CD4-positive, alpha-beta T cell treated with Interleukin-2 at 100 ng/mL for 4 hours (primary cell): ENCODE data around the gene ASCC3.

Experiments used
- DNase-seq: peaks from one replicate; pipeline ENCODE4 v3.0.0-alpha.2; 2020; ENCODE audit warnings: low spot score

ASCC3 gene

GRCh38 chr6:100592929-100593328 is 288.2 kb downstream of the ASCC3 start:
- DNase-seq = no peak

- no peak for DNase-seq
Measured at GRCh38 chr6:100577425-100577824, 303.7 kb downstream of the ASCC3 start.

GRCh38 chr6:100575921-100576320 is 305.2 kb downstream of the ASCC3 start:
- DNase-seq = no peak

GRCh38 chr6:100574836-100575235 is 306.3 kb downstream of the ASCC3 start:
- no peak for DNase-seq

- no peak for DNase-seq
Measured at GRCh38 chr6:100573166-100573565, 308.0 kb downstream of the ASCC3 start.

GRCh38 chr6:100568255-100568654 is 312.9 kb downstream of the ASCC3 start:
- no peak for DNase-seq

GRCh38 chr6:100566563-100566962 is 314.6 kb downstream of the ASCC3 start:
- no peak for DNase-seq

GRCh38 chr6:100565439-100566104 is 315.6 kb downstream of the ASCC3 start:
- no peak for DNase-seq

GRCh38 chr6:100559859-100560258 is 321.3 kb downstream of the ASCC3 start:
- DNase-seq = no peak

- DNase-seq = no peak
Measured at GRCh38 chr6:100554228-100554627, 326.9 kb downstream of the ASCC3 start.

GRCh38 chr6:100553243-100553642 is 327.9 kb downstream of the ASCC3 start:
- DNase-seq = no peak

GRCh38 chr6:100549406-100550167 is 331.5 kb downstream of the ASCC3 start:
- DNase-seq = no peak

- no peak for DNase-seq
Measured at GRCh38 chr6:100538086-100538485, 343.0 kb downstream of the ASCC3 start.

- no peak for DNase-seq
Measured at GRCh38 chr6:100518588-100518987, 362.5 kb downstream of the ASCC3 start.

GRCh38 chr6:100517633-100518032 is 363.5 kb downstream of the ASCC3 start:
- DNase-seq = no peak

GRCh38 chr6:100517106-100517505 is 364.0 kb downstream of the ASCC3 start:
- DNase-seq = no peak

- no peak for DNase-seq
Measured at GRCh38 chr6:100514660-100515059, 366.5 kb downstream of the ASCC3 start.

GRCh38 chr6:100512203-100512862 is 368.8 kb downstream of the ASCC3 start:
- DNase-seq = no peak

GRCh38 chr6:100509101-100509500 is 372.0 kb downstream of the ASCC3 start:
- DNase-seq = no peak

GRCh38 chr6:100506651-100507050 is 374.5 kb downstream of the ASCC3 start:
- DNase-seq = no peak

- no peak for DNase-seq
Measured at GRCh38 chr6:100504786-100505737, 376.1 kb downstream of the ASCC3 start.
